ENCODE measurements around the gene HLF. TPM values are rescaled to one million over a fixed set of nuclear protein-coding genes. Genes with fewer than 3 reads are reported as not detected.

HLF gene
- total and polyA plus RNA-seq, 10 of the 15 experiments (the other 5 are each of a cell fraction or from before 2014, with no cell fraction given): 0.01 to 0.33 (median 0.20) TPM; not detected in 3

- Histone ChIP-seq H3K9me3 (replicated peaks; ENCODE audit: control insufficient read depth, insufficient read depth, low read length) (no peaks in the 10 kb centered on the region), H3K4me3 (no peak overlapping the region), H3K4me2 (ENCODE audit: control insufficient read depth, insufficient read depth) (no peak overlapping the region), H3K36me3 (ENCODE audit: control insufficient read depth in 2 of 2, insufficient read depth in 2 of 2, low read length in 1 of 2) (no peaks in the 10 kb centered on the region), H3K27me3 (replicated peaks in 1 of 2; ENCODE audit: control insufficient read depth in 2 of 2, insufficient read depth in 2 of 2, low read length in 1 of 2) (peaks cover 0 to 2% of the 10 kb centered on the region in 2 experiments; a peak in 1 of 4 replicates), H3K27ac (ENCODE audit: control insufficient read depth, insufficient read depth) (no peak overlapping the region), H3K9ac (ENCODE audit: control insufficient read depth, insufficient read depth, low read length) (no peak overlapping the region), H4K20me1 (ENCODE audit: control insufficient read depth, insufficient read depth) (no peaks in the 10 kb centered on the region), H3K79me2 (ENCODE audit: control insufficient read depth, insufficient read depth, low read length) (no peaks in the 10 kb centered on the region), H2AFZ (ENCODE audit: control insufficient read depth, low read depth, low read length) (no peak overlapping the region), H3K4me1 (ENCODE audit: control insufficient read depth, insufficient read depth, low read length) (no peaks in the 10 kb centered on the region)
- ChIA-PET POLR2A (interaction anchor here (1.2 kb wide), 1 partner anchor 34 kb away, joined by 3 read pairs; no protein-coding TSS in a partner anchor), RAD21 (ENCODE audit: unreplicated experiment) (no interaction called here), CTCF (interaction anchor here (1.0 kb wide), 1 partner anchor 10 kb away, joined by 4 read pairs; no protein-coding TSS in a partner anchor), SMC1A (ENCODE audit: uncharacterized antibody, unreplicated experiment) (no interaction called here)
- in situ Hi-C loops (cut with MboI): no loop called here
- no TSS peak for BruUV-seq (replicated peaks)
- FAIRE-seq (no peak), DNase-seq (ENCODE audit: low read depth, low spot score) (no peak), ATAC-seq (no peak)
- WGBS (ENCODE audit: insufficient coverage, insufficient replicate concordance, low lambda C conversion rate, missing lambda C conversion rate): 12% methylated on average over 8 of the region's 8 CpGs
- intact Hi-C loops (cut with micrococcal nuclease; ENCODE audit: unreplicated experiment): no loop called here
- TF ChIP-seq SREBF1 (IDR thresholded peaks at IDR 0.05; ENCODE audit: low read length) (no peak), CEBPB (IDR thresholded peaks at IDR 0.05; ENCODE audit: borderline replicate concordance in 1 of 2, low read depth in 2 of 2, low read length in 2 of 2) (no peak), PAX5 (IDR thresholded peaks at IDR 0.05; ENCODE audit: borderline replicate concordance, low read depth, low read length) (no peak), FOXM1 (IDR thresholded peaks at IDR 0.05; ENCODE audit: low read depth, low read length) (no peak), RELA (IDR thresholded peaks at IDR 0.05; ENCODE audit: borderline replicate concordance, partially characterized antibody) (no peak), MEF2B (IDR thresholded peaks at IDR 0.05; ENCODE audit: partially characterized antibody, poor library complexity, severe bottlenecking) (no peak), SMARCA5 (IDR thresholded peaks at IDR 0.05) (no peak), RFX5 (IDR thresholded peaks at IDR 0.05; ENCODE audit: low read depth, low read length) (no peak), SUPT20H (IDR thresholded peaks at IDR 0.05; ENCODE audit: borderline replicate concordance, control insufficient read depth, low read depth, low read length) (no peak), MYB (IDR thresholded peaks at IDR 0.05; ENCODE audit: borderline replicate concordance, low read depth, low read length) (no peak), CTCF (IDR thresholded peaks at IDR 0.05 in 2 of 3, conservative IDR thresholded peaks at IDR 0.05 in 1 of 3; ENCODE audit: control insufficient read depth in 2 of 3, extremely low read depth in 1 of 3, insufficient read depth in 1 of 3, low read depth in 3 of 3, low read length in 3 of 3) (no peak), RELB (IDR thresholded peaks at IDR 0.05; ENCODE audit: low read depth) (no peak), ZSCAN29 (IDR thresholded peaks at IDR 0.05) (no peak), SMC3 (IDR thresholded peaks at IDR 0.05; ENCODE audit: borderline replicate concordance, low read length) (no peak), NBN (IDR thresholded peaks at IDR 0.05) (no peak), PBX3 (IDR thresholded peaks at IDR 0.05; ENCODE audit: insufficient replicate concordance, low read depth, low read length) (no peak)
These were observed 49.5 kb downstream of the HLF start for GRCh38 chr17:55314061-55314783.

Data from GM12878 (cell line).